Suprapubic skin (tissue), 4 donors: ENCODE measurements around the gene ZNF423.

ENCODE experiments used
- EP300 ChIP-seq: sonication (generic); formaldehyde crosslinking; IDR thresholded peaks from one replicate; pipeline ENCODE4 v1.6.1; 2017; ENCODE audit warnings: antibody characterized with exemption
- POLR2AphosphoS5 ChIP-seq, 3 donors: sonication (generic); formaldehyde crosslinking; IDR thresholded peaks; one replicate each; pipeline ENCODE4 v1.6.1; 2017; ENCODE audit warnings: antibody characterized with exemption in 3 of 3
- TF ChIP-seq, protein P1 (sequence below), 2 donors: fragments of 200-600 bp in 1 of 2; fragments of 450-650 bp in 1 of 2; sonication (generic) in 1 of 2; IDR thresholded peaks; one replicate each; pipeline ENCODE4 v1.5.1; 2016 to 2019; ENCODE audit warnings: antibody characterized with exemption in 2 of 2, mild to moderate bottlenecking in 1 of 2, moderate library complexity in 1 of 2

DNA sequence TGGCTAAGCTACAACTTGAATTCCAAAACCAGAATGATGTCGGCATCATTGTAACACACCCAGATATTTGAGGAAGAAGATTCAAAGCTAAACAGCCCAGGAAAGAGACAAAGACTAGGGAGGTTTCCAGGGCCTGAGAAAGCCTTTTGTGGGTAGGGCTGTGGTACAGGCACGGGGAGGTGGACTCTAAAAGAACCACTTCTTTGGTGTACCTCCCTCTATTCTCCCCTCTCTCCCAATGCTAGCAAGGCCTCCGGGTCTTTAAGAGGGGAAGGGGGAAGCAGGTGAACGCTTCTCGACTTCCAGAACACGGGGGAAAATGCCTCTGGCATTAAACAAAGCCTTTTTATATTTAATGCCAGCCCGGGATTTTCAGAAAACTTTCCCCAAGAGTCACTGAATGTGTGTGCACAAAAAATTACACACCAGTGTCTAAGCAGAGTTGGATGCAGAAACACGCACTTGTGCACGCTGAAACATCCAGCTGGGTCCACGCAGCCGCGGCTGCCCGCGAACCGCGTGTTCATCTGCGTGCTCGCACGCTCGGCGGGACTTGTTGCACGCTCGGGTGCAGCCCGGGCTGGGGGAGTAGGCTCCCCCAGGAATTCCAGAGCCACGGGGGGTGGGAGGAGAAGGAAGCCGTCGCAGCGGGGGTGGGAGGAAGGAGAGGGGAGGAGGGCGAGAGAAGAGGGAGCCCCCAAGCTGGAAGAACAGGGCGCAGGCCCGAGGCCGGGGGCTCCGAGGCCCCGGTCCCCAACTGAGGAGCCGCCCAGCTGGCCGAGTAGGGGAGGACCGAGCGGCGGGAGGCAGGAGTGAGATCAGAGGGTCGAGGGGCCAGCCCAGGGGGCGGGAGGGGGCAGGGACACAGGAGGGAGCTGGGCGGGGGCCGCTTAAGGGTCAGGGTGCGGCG lies 20.1 kb upstream of the ZNF423 start:
- no peak for TF ChIP-seq POLR2AphosphoS5 (IDR thresholded peaks at IDR 0.05)
- no peak for TF ChIP-seq EP300
- TF ChIP-seq, protein P1, sequence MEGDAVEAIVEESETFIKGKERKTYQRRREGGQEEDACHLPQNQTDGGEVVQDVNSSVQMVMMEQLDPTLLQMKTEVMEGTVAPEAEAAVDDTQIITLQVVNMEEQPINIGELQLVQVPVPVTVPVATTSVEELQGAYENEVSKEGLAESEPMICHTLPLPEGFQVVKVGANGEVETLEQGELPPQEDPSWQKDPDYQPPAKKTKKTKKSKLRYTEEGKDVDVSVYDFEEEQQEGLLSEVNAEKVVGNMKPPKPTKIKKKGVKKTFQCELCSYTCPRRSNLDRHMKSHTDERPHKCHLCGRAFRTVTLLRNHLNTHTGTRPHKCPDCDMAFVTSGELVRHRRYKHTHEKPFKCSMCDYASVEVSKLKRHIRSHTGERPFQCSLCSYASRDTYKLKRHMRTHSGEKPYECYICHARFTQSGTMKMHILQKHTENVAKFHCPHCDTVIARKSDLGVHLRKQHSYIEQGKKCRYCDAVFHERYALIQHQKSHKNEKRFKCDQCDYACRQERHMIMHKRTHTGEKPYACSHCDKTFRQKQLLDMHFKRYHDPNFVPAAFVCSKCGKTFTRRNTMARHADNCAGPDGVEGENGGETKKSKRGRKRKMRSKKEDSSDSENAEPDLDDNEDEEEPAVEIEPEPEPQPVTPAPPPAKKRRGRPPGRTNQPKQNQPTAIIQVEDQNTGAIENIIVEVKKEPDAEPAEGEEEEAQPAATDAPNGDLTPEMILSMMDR (IDR thresholded peaks at IDR 0.05): no peak
